Heart left ventricle (tissue), 16 donors: ENCODE measurements around the gene CHRNA1. TPM values are rescaled to one million over a fixed set of nuclear protein-coding genes. Genes with fewer than 3 reads are reported as not detected.

Experiments
- ATAC-seq, 4 donors: fragments of 200-7000 bp; cut with Tn5 transposase; one replicate each; pipeline ENCODE4 v1.9.1; 2020 to 2022; ENCODE audit warnings: moderate library complexity in 4 of 4, mild to moderate bottlenecking in 3 of 4, moderate number of reproducible peaks in 1 of 4
- DNase-seq, 5 donors: peaks; one replicate each; pipeline ENCODE4 v3.0.0-alpha.2; 2020
- H3K27ac ChIP-seq, 12 donors: fragments of 200-600 bp; sonication (generic) in 4 of 12; one replicate each; pipeline versions ENCODE4 v1.5.0 to v1.8.0; 2016 to 2022; ENCODE audit warnings: mild to moderate bottlenecking in 2 of 12
- H3K27me3 ChIP-seq, 9 donors: fragments of 200-600 bp; sonication (generic) in 2 of 9; one replicate each; pipeline versions ENCODE4 v1.5.1 to v1.8.0; 2016 to 2022; ENCODE audit warnings: mild to moderate bottlenecking in 3 of 9
- H3K36me3 ChIP-seq, 9 donors: fragments of 200-600 bp; sonication (generic) in 2 of 9; one replicate each; pipeline versions ENCODE4 v1.5.0 to v1.8.0; 2018 to 2022; ENCODE audit warnings: mild to moderate bottlenecking in 2 of 9
- H3K4me1 ChIP-seq, 12 donors: fragments of 200-600 bp; sonication (generic) in 4 of 12; one replicate each; pipeline versions ENCODE4 v1.5.0 to v1.8.0; 2016 to 2022; ENCODE audit warnings: mild to moderate bottlenecking in 3 of 12
- H3K4me3 ChIP-seq, 12 donors: fragments of 200-600 bp; sonication (generic) in 4 of 12; one replicate each; pipeline versions ENCODE4 v1.5.0 to v1.8.0; 2017 to 2022; ENCODE audit warnings: mild to moderate bottlenecking in 9 of 12, moderate library complexity in 4 of 12
- H3K9me3 ChIP-seq, 12 donors: fragments of 200-600 bp; sonication (generic) in 4 of 12; one replicate each; pipeline versions ENCODE4 v1.5.0 to v1.8.0; 2016 to 2022; ENCODE audit warnings: mild to moderate bottlenecking in 1 of 12
- CTCF ChIP-seq, 12 donors: fragments of 200-600 bp; sonication (generic) in 4 of 12; IDR thresholded peaks; one replicate each; pipeline versions ENCODE4 v1.5.0 to v1.8.0; 2018 to 2022; ENCODE audit warnings: antibody characterized with exemption in 12 of 12, mild to moderate bottlenecking in 5 of 12
- POLR2A ChIP-seq, 2 donors: fragments of 450-650 bp; IDR thresholded peaks; one replicate each; pipeline ENCODE4 v1.6.1; 2017; ENCODE audit warnings: antibody characterized with exemption in 2 of 2, mild to moderate bottlenecking in 2 of 2, moderate library complexity in 2 of 2
- WGBS, 4 donors: extraction: QIAGEN DNeasy Blood & Tissue Kit in 2 of 4; methylation state at CpG; one replicate each; pipeline versions ENCODE4 v1.1.5 to v1.1.7; 2013 to 2018; 5-methylcytosine and 5-hydroxymethylcytosine counted together
- intact Hi-C, 10 donors: fragments of 100-400 bp; cut with DNase I; formaldehyde crosslinking; loops; one replicate each; pipeline versions ENCODE4 v1.11.1 to v1.14.2; 2022
- polyA plus RNA-seq, 2 donors: library from polyadenylated mRNA; stranded (reverse); fragments of 200-250 nt; gene quantifications; one replicate each; pipeline ENCODE4 v1.2.3, GENCODE V29; 2013
- total RNA-seq, 9 donors: library from RNA; depleted of rRNA in 2 of 9; stranded (reverse); fragments of >200 nt in 2 of 9; fragmentation: NEBNext Ultra II Directional in 3 of 9; extraction: Animal tissue kit (Norgen Biotek cat#: 25700) in 3 of 9; gene quantifications; one replicate each; pipeline versions ENCODE4 v1.1.0 to v1.2.4, GENCODE V29; 2016 to 2023
- donor health status: ischemic (EF 13 %, LVEDD 7.1; RV severe dilation, severe dysfunction).
- donor health status: healthy with polysubstance abuse.
- donor health status: DM: no; HTN: yes; CAD: no.
- donor health status: DM: no; HTN: no; CAD: no.
- donor health status: ischemic (EF 25% LVEDD 6.9; RV normal size, moderate dysfunction).
- donor health status: ischemic (EF 25% LVEDD 5.7; RV mildly dilated, moderate dysfunction).
- donor health status: healthy.
- donor health status: DM: yes; HTN: yes; CAD: no.
- donor health status: ischemic (EF 35%, LVEDD 5.7; RV mildly dilated, moderate dysfunction).
- donor health status: nonischemic (EF 11% LVEDD 7.7; RV severe dilation, severe dysfunction).
- donor health status: DM: yes; HTN: yes; CAD: no.
- donor health status: PGD.
- donor health status: ischemic (EF 29% LVEDD 5.4; RV normal size, mild dysfunction).
- donor health status: nonischemic (EF 23%, LVEDD 6.1; RV moderate dilation, normal function).

CHRNA1 gene
- total and polyA plus RNA-seq, 11 donors: 0.07 to 1.8 (median 0.86) TPM; not detected in 3

GRCh38 chr2:174786066-174786725 lies 21.9 kb upstream of the CHRNA1 start:
- TF ChIP-seq POLR2A (IDR thresholded peaks at IDR 0.05): no peak
- TF ChIP-seq CTCF (IDR thresholded peaks at IDR 0.05): no peak
- Histone ChIP-seq H3K9me3 (no peaks in the 10 kb centered on the region), H3K36me3 (no peaks in the 10 kb centered on the region), H3K27ac (no peak overlapping the region), H3K4me3 (no peak overlapping the region), H3K4me1 (peaks cover 0 to 7% (median 0%) of the 10 kb centered on the region in 12 donors), H3K27me3 (no peaks in the 10 kb centered on the region)
- ATAC-seq (no peak), DNase-seq (no peak)
- 69 to 80% (median 76%) methylated on average over 8 of the region's 8 CpGs for WGBS, 4 donors
- intact Hi-C loops: no loop called here

GRCh38 chr2:174785481-174785880 lies 21.2 kb upstream of the CHRNA1 start:
- Histone ChIP-seq H3K9me3 (no peaks in the 10 kb centered on the region), H3K27me3 (no peaks in the 10 kb centered on the region), H3K4me1 (peaks cover 0 to 7% (median 0%) of the 10 kb centered on the region in 12 donors), H3K36me3 (no peaks in the 10 kb centered on the region), H3K27ac (no peak overlapping the region), H3K4me3 (no peak overlapping the region)
- intact Hi-C loops: no loop called here
- TF ChIP-seq CTCF (IDR thresholded peaks at IDR 0.05) (no peak), POLR2A (IDR thresholded peaks at IDR 0.05) (no peak)
- 67 to 87% (median 79%) methylated on average over 3 of the region's 3 CpGs for WGBS, 4 donors
- no peak for ATAC-seq
- DNase-seq: no peak

- no peaks in the 10 kb centered on the region for H3K36me3 ChIP-seq
- ATAC-seq (no peak), DNase-seq (no peak)
- no peak overlapping the region for H3K4me3 ChIP-seq
- no peak overlapping the region for H3K27ac ChIP-seq
- 92 to 94% (median 93%) methylated on average over 5 of the region's 5 CpGs for WGBS, 4 donors
- no peaks in the 10 kb centered on the region for H3K9me3 ChIP-seq
- H3K27me3 ChIP-seq: no peaks in the 10 kb centered on the region
- peaks cover 0 to 7% (median 0%) of the 10 kb centered on the region in 12 donors for H3K4me1 ChIP-seq
- intact Hi-C loops: no loop called here
- TF ChIP-seq POLR2A (IDR thresholded peaks at IDR 0.05): no peak
- no peak for TF ChIP-seq CTCF (IDR thresholded peaks at IDR 0.05)
Observed at GRCh38 chr2:174784909-174785308, 20.6 kb upstream of the CHRNA1 start.

- no peak for DNase-seq
- no peak overlapping the region for H3K27ac ChIP-seq
- WGBS, 4 donors: 86 to 98% (median 94%) methylated on average over 7 of the region's 7 CpGs
- H3K9me3 ChIP-seq: no peaks in the 10 kb centered on the region
- H3K4me1 ChIP-seq: peaks cover 0 to 9% (median 0%) of the 10 kb centered on the region in 12 donors
- no peaks in the 10 kb centered on the region for H3K36me3 ChIP-seq
- no peaks in the 10 kb centered on the region for H3K27me3 ChIP-seq
- intact Hi-C loops: no loop called here
- H3K4me3 ChIP-seq: no peak overlapping the region
- TF ChIP-seq POLR2A (IDR thresholded peaks at IDR 0.05): no peak
- TF ChIP-seq CTCF (IDR thresholded peaks at IDR 0.05): no peak
- ATAC-seq: no peak
Observed at GRCh38 chr2:174784316-174784715, 20.0 kb upstream of the CHRNA1 start.
